ENCODE data around the gene PPIF.
"Not testable (repeated sequence)": the region's sequence is repeated elsewhere in the genome, so short reads cannot be mapped to it uniquely, and the experiment has no call there.

Gene PPIF

DNA sequence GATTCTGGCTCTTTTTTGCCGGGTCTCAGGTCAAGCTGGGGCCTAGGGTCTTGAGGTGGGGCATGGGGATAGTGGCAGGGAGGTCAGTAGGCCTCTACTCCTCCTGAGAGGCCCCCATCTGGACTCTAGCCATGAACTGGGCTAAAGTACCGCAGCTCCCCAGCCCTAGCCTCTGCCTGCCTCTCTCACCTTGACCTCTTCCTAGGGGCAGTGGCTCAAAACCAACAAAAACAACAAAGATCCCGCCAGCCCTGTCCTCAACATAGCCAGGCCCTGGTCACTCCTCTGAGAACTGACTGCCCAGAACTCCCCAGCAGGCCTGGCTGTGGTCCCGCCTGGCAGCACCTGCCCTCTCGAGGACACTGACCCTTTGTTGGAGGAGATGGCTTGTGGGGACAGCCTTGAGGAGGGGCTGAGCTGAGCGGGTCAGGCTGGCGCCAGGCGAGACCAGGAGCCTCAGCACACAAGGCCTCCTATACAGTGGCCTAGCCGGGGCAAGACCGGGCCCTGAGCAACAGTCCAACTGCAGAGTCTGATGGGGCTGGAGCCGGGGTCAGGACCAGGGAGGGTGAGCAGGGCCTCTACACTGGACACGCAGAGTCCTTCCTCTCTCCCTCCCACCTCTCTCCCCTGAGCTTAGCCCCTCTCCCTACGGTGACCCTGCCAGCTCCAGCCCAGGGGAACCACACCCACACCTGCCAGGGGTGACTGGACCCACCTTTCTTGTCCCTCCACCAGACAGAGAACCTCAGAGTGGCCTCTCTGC lies 11.6 kb upstream of the PPIF start:
- TF ChIP-seq, protein P1, sequence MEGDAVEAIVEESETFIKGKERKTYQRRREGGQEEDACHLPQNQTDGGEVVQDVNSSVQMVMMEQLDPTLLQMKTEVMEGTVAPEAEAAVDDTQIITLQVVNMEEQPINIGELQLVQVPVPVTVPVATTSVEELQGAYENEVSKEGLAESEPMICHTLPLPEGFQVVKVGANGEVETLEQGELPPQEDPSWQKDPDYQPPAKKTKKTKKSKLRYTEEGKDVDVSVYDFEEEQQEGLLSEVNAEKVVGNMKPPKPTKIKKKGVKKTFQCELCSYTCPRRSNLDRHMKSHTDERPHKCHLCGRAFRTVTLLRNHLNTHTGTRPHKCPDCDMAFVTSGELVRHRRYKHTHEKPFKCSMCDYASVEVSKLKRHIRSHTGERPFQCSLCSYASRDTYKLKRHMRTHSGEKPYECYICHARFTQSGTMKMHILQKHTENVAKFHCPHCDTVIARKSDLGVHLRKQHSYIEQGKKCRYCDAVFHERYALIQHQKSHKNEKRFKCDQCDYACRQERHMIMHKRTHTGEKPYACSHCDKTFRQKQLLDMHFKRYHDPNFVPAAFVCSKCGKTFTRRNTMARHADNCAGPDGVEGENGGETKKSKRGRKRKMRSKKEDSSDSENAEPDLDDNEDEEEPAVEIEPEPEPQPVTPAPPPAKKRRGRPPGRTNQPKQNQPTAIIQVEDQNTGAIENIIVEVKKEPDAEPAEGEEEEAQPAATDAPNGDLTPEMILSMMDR (conservative IDR thresholded peaks at IDR 0.05; ENCODE audit: low read depth) = no peak
- no peak for DNase-seq (ENCODE audit: low spot score)
- ChIA-PET POLR2A (ENCODE audit: low non-redundant PET) (interaction anchor here (0.6 to 1.5 kb wide), 3 partner anchors 9 to 261 kb away, joined by 3 to 6 read pairs (median 3); no protein-coding TSS in a partner anchor), CTCF (interaction anchor here (1.6 kb wide), 1 partner anchor 11 kb away, joined by 4 read pairs; no protein-coding TSS in a partner anchor)
- H3K27ac ChIP-seq = no peak overlapping the region

DNA sequence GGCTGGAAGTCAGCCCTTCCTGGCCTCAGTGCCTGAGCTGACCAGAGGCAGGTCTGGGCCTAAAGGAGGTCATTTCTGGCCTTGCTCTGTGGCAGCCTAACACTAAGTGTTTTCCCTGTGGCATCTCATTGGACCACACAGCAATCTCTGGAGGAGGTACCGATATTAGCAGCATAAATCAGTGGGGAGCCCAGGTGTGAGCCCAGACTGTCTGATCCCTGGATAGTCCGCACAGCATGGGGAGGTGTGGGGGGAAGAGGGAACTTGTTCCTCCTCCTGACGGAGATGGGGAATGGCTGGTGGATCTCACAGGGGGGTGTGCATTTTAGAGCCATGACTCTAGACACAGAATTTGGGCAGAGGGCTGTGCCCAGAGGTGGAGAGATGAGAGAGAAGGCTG lies 11.0 kb upstream of the PPIF start:
- no peak overlapping the region for H3K27ac ChIP-seq
- DNase-seq (ENCODE audit: low spot score) = no peak
- TF ChIP-seq, protein P1 (conservative IDR thresholded peaks at IDR 0.05; ENCODE audit: low read depth) = no peak
- CTCF ChIA-PET = no interaction called here
- POLR2A ChIA-PET (ENCODE audit: low non-redundant PET) = no interaction called here

DNA sequence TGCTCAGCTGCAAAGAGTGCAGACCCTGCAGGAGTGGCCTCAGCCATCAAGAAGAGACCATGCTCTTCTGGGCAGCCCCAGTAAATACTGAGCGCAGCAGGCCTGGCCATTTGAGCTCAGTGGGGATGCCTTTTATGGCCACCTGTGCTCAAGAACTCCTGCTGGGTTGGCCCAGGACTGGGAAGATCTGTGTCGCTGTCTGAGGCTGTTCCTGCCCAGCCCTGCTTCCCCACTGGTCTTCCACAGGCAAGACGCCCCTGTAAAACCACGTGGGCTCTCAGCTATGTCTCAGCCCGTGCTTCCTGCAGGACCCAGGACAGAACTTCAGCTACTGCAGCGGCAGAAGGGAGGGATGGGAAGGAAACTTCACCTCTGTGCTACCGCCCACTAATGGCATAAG lies 10.5 kb upstream of the PPIF start:
- DNase-seq (ENCODE audit: low spot score) = no peak
- H3K27ac ChIP-seq = no peak overlapping the region
- POLR2A ChIA-PET (ENCODE audit: low non-redundant PET) = no interaction called here
- CTCF ChIA-PET = interaction anchor here (1.0 kb wide), 1 partner anchor 10 kb away, joined by 4 read pairs; no protein-coding TSS in a partner anchor
- TF ChIP-seq, protein P1 (conservative IDR thresholded peaks at IDR 0.05; ENCODE audit: low read depth) = no peak

DNA sequence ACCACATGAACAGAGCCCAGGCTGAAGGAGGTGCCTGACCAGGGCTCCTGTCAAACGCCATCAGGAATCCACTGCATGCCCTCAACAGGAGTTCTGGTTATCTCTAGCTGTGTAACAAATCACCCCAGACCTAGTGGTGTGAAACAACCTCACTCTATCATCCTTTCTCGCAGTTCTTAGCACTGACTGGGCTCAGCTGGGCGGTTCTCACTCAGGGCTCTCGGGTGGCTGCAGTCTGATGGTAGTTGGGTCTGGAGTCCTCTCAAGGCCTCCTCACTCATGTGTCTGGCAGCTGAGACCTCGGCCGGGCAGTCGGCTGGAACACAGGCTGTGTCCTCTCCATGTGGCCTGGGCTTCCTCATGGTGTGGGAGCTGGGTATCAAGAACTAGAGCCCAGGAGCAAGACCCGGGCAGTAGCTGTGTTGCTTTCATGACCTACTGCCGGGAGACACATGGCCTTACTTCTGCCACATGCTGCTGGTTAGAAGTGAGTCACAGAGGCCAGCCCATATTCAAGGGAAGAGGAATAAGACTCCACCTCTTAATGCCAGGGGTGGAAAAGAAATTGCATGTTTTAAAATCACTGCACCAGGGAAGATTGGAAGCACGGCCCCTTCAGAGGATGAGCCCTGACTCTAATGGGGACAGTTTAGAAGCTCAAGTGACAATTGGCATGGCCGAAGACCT lies 9.3 kb upstream of the PPIF start:
- H3K27ac ChIP-seq; POLR2A ChIA-PET (ENCODE audit: low non-redundant PET); DNase-seq (ENCODE audit: low spot score): not testable (repeated sequence)
- CTCF ChIA-PET = interaction anchor here (1.0 kb wide), 1 partner anchor 8 kb away, joined by 4 read pairs; no protein-coding TSS in a partner anchor

DNA sequence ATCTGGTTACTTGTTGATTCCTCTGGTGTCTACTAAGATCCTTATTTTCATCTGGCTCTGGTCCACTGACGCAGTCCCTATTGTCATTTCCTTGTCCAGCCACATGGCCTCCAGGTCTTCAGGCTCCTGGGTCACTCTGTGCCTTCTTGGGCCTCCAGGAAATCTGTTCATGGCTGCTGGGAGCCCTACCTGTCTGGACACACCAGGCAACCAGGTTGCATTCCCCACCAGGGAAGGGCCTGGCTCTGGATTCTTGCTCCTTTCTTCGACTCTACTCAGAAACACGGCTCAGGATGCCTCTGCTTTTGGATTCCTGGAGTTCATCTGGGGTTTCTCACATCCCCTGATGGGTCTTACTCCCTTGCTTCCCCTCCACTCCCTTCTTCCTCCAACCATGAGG lies 8.0 kb upstream of the PPIF start:
- ChIA-PET CTCF (no interaction called here), POLR2A (ENCODE audit: low non-redundant PET) (no interaction called here)
- no peak overlapping the region for H3K27ac ChIP-seq
- TF ChIP-seq, protein P1 (conservative IDR thresholded peaks at IDR 0.05; ENCODE audit: low read depth) = no peak
- DNase-seq (ENCODE audit: low spot score) = no peak

DNA sequence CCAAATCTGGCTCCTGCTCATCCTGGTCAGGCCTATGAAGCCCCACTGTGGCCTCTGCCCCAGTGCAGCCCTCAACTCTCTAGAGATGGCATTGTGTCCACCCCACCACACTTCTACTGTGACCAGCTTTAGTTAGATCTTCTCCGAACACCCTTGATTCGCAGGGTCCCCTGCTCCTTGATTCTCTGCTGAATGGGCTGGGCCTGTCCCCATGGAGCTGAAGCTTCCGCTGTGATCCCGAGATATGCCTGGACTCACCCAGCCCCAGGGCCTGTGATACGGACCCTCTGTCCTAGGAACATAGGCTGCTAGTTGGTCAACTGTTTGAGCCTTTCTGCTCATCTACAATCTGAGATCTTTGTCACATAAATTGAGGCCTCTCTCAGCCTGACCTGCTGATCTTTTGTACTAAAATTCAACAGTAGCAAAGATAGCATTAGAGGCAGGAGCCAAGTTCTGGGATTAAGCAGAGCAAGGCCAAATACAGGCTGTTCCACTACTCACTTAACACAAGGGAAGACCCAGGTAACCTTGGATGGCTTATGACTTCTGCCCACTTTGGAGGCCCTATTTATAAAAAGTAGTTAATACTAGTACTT lies 6.5 kb upstream of the PPIF start:
- TF ChIP-seq, protein P1 (conservative IDR thresholded peaks at IDR 0.05; ENCODE audit: low read depth) = no peak
- no peak overlapping the region for H3K27ac ChIP-seq
- CTCF ChIA-PET = no interaction called here
- DNase-seq (ENCODE audit: low spot score) = no peak
- POLR2A ChIA-PET (ENCODE audit: low non-redundant PET) = no interaction called here
